CD4-positive, alpha-beta T cell treated with Interleukin-1 beta for 1 hour (primary cell): ENCODE results near the gene C1GALT1.
"Not testable (repeated sequence)": the region's sequence is repeated elsewhere in the genome, so short reads cannot be mapped to it uniquely, and the experiment has no call there.

Experiments used
- DNase-seq, 2 donors: peaks; one replicate each; pipeline ENCODE4 v3.0.0-alpha.2; 2020 to 2022

Gene C1GALT1

GRCh38 chr7:7173956-7174632, 8.2 kb upstream of the C1GALT1 start:
- DNase-seq, result no peak

- no peak for DNase-seq
Measured at GRCh38 chr7:7175075-7175695, 7.2 kb upstream of the C1GALT1 start.

DNA sequence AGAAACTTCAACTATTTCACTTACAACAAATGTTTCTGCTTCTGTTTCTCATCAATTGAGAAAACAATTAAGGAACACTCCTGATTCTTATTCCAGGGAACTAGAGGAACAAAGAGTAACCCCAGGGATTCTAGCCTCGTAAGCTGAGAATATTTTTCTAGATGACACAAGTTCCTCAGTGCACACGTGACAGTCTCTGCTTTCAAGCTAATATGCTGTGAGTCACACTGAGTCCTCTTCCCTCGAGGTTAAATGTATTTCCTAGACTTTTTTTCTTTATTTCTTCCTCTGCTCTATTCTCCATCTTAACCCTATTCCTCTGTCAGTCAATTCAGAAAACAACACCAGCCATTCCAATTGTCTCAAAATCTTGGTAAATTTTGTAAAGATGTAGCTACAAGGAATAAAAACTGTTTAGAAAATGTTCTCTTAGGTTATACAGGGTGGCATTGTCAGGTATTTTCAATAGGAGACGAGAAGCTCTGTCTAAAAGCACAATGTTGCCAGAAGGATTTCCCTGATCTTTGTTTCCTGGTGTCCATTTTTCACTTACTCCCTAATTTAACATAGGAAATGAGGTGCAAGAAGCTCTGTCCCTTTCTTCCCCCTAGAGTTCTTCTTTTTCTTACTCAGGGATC, 5.8 kb upstream of the C1GALT1 start:
- DNase-seq, result peak in 1 of 2 donors; percentile 9

GRCh38 chr7:7177044-7177517, 5.3 kb upstream of the C1GALT1 start:
- no peak for DNase-seq

DNA sequence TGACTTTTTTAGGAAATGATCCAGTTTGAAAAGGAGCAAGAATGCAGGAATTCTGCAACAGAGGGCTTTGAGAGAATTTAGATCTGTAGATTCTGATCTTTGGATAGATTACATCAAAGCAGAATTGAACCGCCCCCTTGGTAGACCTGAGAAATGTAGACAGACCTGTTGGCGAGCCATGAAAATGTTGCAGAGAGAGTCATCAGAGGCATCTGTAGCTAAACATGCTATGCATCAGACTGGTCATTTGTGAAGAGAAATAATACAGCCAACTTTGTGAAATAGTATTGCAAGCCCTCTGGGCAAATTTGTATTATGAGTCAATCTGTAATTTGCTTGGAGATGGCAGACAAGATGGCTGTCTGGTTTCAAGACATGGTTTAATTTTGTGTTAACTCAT, 4.3 kb upstream of the C1GALT1 start:
- DNase-seq, result no peak

GRCh38 chr7:7178906-7179305, 3.4 kb upstream of the C1GALT1 start:
- DNase-seq, result no peak

DNA sequence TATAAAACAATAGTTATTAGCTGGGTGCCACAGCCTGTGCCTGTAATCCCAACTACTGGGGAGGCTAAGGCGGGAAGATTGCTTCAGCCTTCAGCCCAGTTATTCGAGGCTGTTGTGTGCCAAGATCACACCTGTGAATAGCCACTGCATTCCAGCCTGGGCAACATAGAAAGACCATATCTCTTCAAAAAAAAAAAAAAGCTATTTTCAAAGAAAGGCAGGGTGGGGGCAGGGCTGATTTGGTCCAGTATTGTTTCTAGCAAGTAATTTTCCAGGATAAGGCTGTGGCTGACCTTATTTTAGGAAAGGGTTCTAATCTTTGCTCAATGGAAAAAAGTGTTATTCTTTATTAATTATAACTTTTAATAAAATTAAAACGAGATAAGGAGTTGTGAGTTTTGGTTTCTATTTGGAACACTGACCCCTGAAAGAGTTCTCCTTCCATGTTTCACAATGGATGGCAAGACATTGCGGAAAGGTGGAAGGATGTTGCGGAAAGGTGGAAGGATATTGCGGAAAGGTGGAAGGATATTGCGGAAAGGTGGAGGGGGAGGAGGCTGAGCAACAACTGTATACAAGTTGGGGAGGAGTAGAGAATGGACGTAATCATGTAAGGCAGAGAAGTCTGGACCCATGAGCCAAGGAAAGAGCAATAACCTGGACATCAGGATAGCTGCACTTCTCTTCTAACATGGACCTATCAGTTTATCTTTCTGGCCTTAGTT, 1.5 kb upstream of the C1GALT1 start:
- no peak for DNase-seq

- peak; percentile 70 to 71 for DNase-seq
Measured at GRCh38 chr7:7181519-7182155, 707 bp upstream of the C1GALT1 start.

- DNase-seq, result peak; percentile 50 to 57
Measured at GRCh38 chr7:7183061-7183837, 905 bp downstream of the C1GALT1 start.

DNA sequence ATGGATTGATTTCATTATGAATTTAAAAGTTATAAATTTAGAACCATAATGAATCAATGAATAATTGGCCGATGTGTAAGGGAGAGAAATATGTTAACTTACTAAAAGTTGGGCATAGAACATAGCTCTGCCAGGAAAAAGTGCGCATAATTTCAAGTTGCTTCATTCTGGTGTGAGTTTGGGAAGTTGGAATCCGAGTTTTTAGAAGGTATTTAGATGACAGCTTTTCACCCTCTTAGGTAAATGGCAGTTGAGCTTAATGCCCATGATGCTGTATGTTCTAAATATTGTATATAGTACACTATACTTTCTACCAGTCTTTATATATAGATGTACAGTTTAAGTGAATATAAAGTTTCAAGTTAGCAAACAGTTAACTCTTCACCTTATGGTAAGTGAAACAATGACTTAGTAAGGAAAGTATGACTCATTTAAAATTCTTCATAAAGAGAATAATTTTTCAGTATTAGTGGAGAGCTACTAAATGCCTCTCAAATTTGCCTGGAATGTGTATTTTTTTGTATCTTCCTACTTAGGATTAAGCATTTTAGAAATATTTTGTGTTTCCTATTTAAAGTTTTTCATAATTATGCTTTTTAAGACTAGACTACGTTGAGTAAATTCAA, 1.6 kb downstream of the C1GALT1 start:
- no peak for DNase-seq

GRCh38 chr7:7185371-7185989, 3.1 kb downstream of the C1GALT1 start:
- no peak for DNase-seq

DNA sequence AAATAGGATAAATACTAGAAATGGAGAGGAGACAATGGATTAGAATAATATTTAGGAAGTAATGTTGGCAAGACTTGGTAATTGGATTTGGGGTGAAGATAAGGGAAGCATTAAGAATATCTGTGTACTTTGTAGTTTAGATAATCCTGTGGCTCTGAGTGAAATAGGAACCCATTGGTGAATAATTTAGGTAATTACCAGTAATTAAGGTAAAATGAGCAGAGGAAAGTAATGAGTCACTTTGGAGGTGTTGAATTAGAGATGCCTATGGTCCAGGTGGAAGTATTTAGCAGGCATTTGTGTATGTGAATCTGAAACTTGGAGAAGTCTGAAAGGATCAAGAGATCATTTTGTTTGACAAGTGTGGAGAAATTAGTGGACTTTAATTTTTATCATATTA, 5.7 kb downstream of the C1GALT1 start:
- no peak for DNase-seq

- DNase-seq, result no peak
Measured at GRCh38 chr7:7188742-7189141, 6.4 kb downstream of the C1GALT1 start.

GRCh38 chr7:7190142-7190541, 7.8 kb downstream of the C1GALT1 start:
- DNase-seq, result no peak

DNA sequence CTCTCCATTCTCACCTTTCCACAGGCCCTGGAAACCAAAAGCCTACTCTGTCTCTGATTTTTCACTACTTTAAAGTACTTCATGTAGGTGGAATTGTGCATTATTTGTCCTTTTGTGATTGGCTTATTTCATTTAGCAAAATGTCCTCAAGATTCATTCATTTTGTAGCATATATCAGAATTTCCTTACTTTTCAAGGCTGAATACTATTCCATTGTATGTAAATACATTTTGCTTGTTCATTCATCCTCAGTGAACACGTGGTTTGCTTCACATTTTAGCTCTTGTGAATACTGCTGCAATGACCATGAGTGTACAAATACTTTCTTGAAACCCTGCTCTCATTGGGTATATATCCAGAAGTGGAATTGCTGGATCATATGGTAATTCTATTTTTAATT, 8.8 kb downstream of the C1GALT1 start:
- no peak for DNase-seq

- peak in 1 of 2 donors; percentile 32 for DNase-seq
Measured at GRCh38 chr7:7192798-7193788, 10.7 kb downstream of the C1GALT1 start.

DNA sequence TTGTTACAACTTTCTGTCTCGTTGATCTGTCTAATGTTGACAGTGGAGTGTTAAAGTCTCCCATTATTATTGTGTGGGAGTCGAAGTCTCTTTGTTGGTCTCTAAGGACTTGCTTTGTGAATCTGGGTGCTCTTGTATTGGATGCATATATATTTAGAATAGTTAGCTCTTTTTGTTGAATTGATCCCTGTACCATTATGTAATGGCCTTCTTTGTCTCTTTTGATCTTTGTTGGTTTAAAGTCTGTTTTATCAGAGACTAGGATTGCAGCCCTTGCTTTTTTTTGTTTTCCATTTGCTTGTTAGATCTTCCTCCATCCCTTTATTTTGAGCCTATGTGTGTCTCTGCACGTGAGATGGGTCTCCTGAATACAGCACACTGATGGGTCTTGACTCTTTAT, 17.2 kb downstream of the C1GALT1 start:
- DNase-seq, result not testable (repeated sequence)

DNA sequence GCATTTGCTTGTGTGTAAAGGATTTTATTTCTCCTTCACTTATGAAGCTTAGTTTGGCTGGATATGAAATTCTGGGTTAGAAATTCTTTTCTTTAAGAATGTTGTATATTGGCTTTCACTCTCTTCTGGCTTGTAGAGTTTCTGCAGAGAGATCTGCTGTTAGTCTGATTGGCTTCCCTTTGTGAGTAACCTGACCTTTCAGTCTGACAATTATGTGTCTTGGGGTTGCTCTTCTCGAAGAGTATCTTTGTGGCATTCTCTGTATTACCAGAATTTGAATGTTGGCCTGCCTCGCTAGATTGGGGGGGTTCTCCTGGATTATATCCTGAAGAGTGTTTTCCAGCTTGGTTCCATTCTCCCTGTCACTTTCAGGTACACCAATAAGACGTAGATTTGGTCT, 17.9 kb downstream of the C1GALT1 start:
- not testable (repeated sequence) for DNase-seq

- DNase-seq, result peak; percentile 39 to 43
Measured at GRCh38 chr7:7201578-7202374, 19.4 kb downstream of the C1GALT1 start.
